HepG2 (cell line): ENCODE measurements around the gene C20orf144. TPM values are rescaled to one million over a fixed set of nuclear protein-coding genes. Genes with fewer than 3 reads are reported as not detected.

Experiments
- GFI1 ChIP-seq: sonication (generic); formaldehyde crosslinking; IDR thresholded peaks from 2 replicates; pipeline ENCODE4 v1.5.0; 2020; ENCODE audit warnings: missing genetic modification reagents, mild to moderate bottlenecking, borderline replicate concordance
- JARID2 ChIP-seq: sonication (generic); formaldehyde crosslinking; IDR thresholded peaks from 2 replicates; pipeline ENCODE4 v1.8.1; 2023; ENCODE audit warnings: missing genetic modification reagents, inconsistent platforms; ENCODE audit not compliant: insufficient replicate concordance
- KLF13 ChIP-seq: sonication (generic); formaldehyde crosslinking; IDR thresholded peaks from 2 replicates; pipeline ENCODE4 v1.4.0; 2020; ENCODE audit warnings: mild to moderate bottlenecking, missing genetic modification reagents
- MED8 ChIP-seq: sonication (generic); formaldehyde crosslinking; IDR thresholded peaks from 2 replicates; pipeline ENCODE4 v1.8.1; 2023; ENCODE audit warnings: mild to moderate bottlenecking, missing genetic modification reagents; ENCODE audit not compliant: insufficient replicate concordance
- NFKB2 ChIP-seq: sonication (generic); formaldehyde crosslinking; IDR thresholded peaks from 2 replicates; pipeline ENCODE4 v1.4.0; 2020; ENCODE audit warnings: missing genetic modification reagents, borderline replicate concordance
- POLR2AphosphoS2 ChIP-seq: IDR thresholded peaks from 2 replicates; pipeline ENCODE4 v1.6.1; 2011; ENCODE audit warnings: low read depth, low read length, improper control_type of control experiment
- PRDM15 ChIP-seq: sonication (generic); formaldehyde crosslinking; IDR thresholded peaks from 2 replicates; pipeline ENCODE4 v1.4.0; 2020; ENCODE audit warnings: missing genetic modification reagents
- TIGD3 ChIP-seq: sonication (generic); formaldehyde crosslinking; IDR thresholded peaks from 2 replicates; pipeline ENCODE4 v1.5.1; 2020; ENCODE audit warnings: mild to moderate bottlenecking, missing genetic modification reagents, borderline replicate concordance
- ZBTB21 ChIP-seq: sonication (generic); formaldehyde crosslinking; IDR thresholded peaks from 2 replicates; pipeline ENCODE4 v1.4.0; 2020; ENCODE audit warnings: missing genetic modification reagents
- ZBTB34 ChIP-seq: sonication (generic); formaldehyde crosslinking; IDR thresholded peaks from 2 replicates; pipeline ENCODE4 v1.8.0; 2022; ENCODE audit warnings: mild to moderate bottlenecking, missing genetic modification reagents
- ZNF276 ChIP-seq: sonication (generic); formaldehyde crosslinking; IDR thresholded peaks from 2 replicates; pipeline ENCODE4 v1.4.0; 2020; ENCODE audit warnings: mild to moderate bottlenecking, low read depth, missing genetic modification reagents
- ZNF382 ChIP-seq: sonication (generic); formaldehyde crosslinking; IDR thresholded peaks from 2 replicates; pipeline ENCODE4 v1.5.0; 2020; ENCODE audit warnings: missing genetic modification reagents, mild to moderate bottlenecking, borderline replicate concordance
- ZNF451 ChIP-seq: sonication (generic); formaldehyde crosslinking; IDR thresholded peaks from 2 replicates; pipeline ENCODE4 v1.5.0; 2020; ENCODE audit warnings: mild to moderate bottlenecking, missing genetic modification reagents
- ZNF687 ChIP-seq: sonication (generic); formaldehyde crosslinking; IDR thresholded peaks from 2 replicates; pipeline ENCODE4 v1.5.1; 2020; ENCODE audit warnings: mild to moderate bottlenecking, missing genetic modification reagents, moderate library complexity
- ZNF709 ChIP-seq: sonication (generic); formaldehyde crosslinking; IDR thresholded peaks from 2 replicates; pipeline ENCODE4 v1.5.0; 2020; ENCODE audit warnings: mild to moderate bottlenecking, missing genetic modification reagents
- ZNF766 ChIP-seq: sonication (generic); formaldehyde crosslinking; IDR thresholded peaks from 2 replicates; pipeline ENCODE4 v1.5.0; 2020; ENCODE audit warnings: missing genetic modification reagents, borderline replicate concordance
- polyA plus RNA-seq, 8 experiments: library from polyadenylated mRNA; depleted of rRNA in 3 of 8; stranded (reverse) in 7 of 8; unstranded in 1 of 8; fragments of >200 nt; fragmentation: Illumina TruSeq in 4 of 8; extraction: Trizol in 4 of 8; gene quantifications; 2 replicates each; pipeline versions ENCODE4 v1.2.1 to v1.2.3, GENCODE V29; 2011 to 2016; ENCODE audit warnings: low read depth in 4 of 8, missing spikeins in 1 of 8, mixed read lengths in 1 of 8; ENCODE audit not compliant: insufficient read depth in 1 of 8
- total RNA-seq, 5 experiments: library from RNA; depleted of rRNA; stranded (reverse); fragments of >200 nt; fragmentation: Illumina TruSeq; extraction: Trizol; gene quantifications; 2 replicates each; pipeline ENCODE4 v1.2.3, GENCODE V29; 2016; ENCODE audit warnings: low read depth in 1 of 5

Gene C20orf144
- total and polyA plus RNA-seq, 2 of the 13 experiments (the other 11 are each of a cell fraction or from before 2014, with no cell fraction given) = 0.09 to 0.16 TPM

- TF ChIP-seq ZNF687 (no peak), NFKB2 (no peak), ZNF709 (CRISPR knock-in tag) (no peak), ZBTB21 (CRISPR knock-in tag) (no peak), JARID2 (no peak), ZNF766 (CRISPR knock-in tag) (no peak), ZNF451 (no peak; the same call in 1 of the 2 replicates), TIGD3 (CRISPR knock-in tag) (no peak), PRDM15 (CRISPR knock-in tag) (no peak), POLR2AphosphoS2 (no peak), ZBTB34 (CRISPR knock-in tag) (no peak), GFI1 (CRISPR knock-in tag) (no peak), ZNF382 (CRISPR knock-in tag) (no peak), ZNF276 (no peak), KLF13 (no peak), MED8 (CRISPR knock-in tag) (no peak)
These were observed 22.6 kb downstream of the C20orf144 start (continued) for GRCh38 chr20:33684533-33685327.
